Caco-2 (cell line): ENCODE measurements around the gene ENTPD7. TPM values are rescaled to one million over a fixed set of nuclear protein-coding genes. Genes with fewer than 3 reads are reported as not detected.

Source experiments
- BruUV-seq: library from RNA; stranded (reverse); fragments of 400-500 nt; replicated peaks from 2 replicates; lab custom pipeline; 2021; lab: Mats Ljungman, UMichigan
- CTCF ChIA-PET: fragments of 300-600 bp; sonication (Branson Sonifier 250); formaldehyde crosslinking; loops from one replicate; lab custom pipeline; 2022; ENCODE audit warnings: antibody characterized with exemption; lab: Charles Lee
- POLR2A ChIA-PET: fragments of 300-600 bp; sonication (Branson Sonifier 250); formaldehyde crosslinking; loops from one replicate; lab custom pipeline; 2022; ENCODE audit warnings: antibody characterized with exemption; lab: Charles Lee
- DNase-seq, 2 experiments: peaks; one replicate each; pipeline versions ENCODE4 v3.0.0 to v3.0.0-alpha.2; 2020 to 2022
- H3K27me3 ChIP-seq: replicated peaks from 2 replicates; pipeline ENCODE4 v1.6.0; 2011; ENCODE audit warnings: low read length; ENCODE audit not compliant: control insufficient read depth, insufficient read depth
- H3K36me3 ChIP-seq: 2 replicates; pipeline ENCODE4 v1.5.1; 2011; ENCODE audit warnings: low read length; ENCODE audit not compliant: control insufficient read depth, insufficient read depth
- H3K4me1 ChIP-seq: fragments of 250-450 bp; sonication (Bioruptor Pico); 2 replicates; pipeline ENCODE4 v1.5.1; 2020; ENCODE audit warnings: mild to moderate bottlenecking
- H3K4me3 ChIP-seq: 2 replicates; pipeline ENCODE4 v1.5.1; 2011; ENCODE audit warnings: low read depth, mild to moderate bottlenecking, control low read depth, low read length
- H3K9me3 ChIP-seq: fragments of 250-450 bp; sonication (Bioruptor Pico); 2 replicates; pipeline ENCODE4 v1.5.1; 2020; ENCODE audit warnings: mild to moderate bottlenecking, moderate library complexity
- H3K27ac Mint-ChIP-seq: one replicate; pipeline ENCODE4 v1.8.0; 2022; ENCODE audit warnings: mixed read lengths; ENCODE audit not compliant: unreplicated experiment
- H3K27me3 Mint-ChIP-seq: one replicate; pipeline ENCODE4 v1.8.0; 2022; ENCODE audit warnings: mixed read lengths; ENCODE audit not compliant: insufficient read depth, unreplicated experiment
- H3K36me3 Mint-ChIP-seq: one replicate; pipeline ENCODE4 v1.8.0; 2022; ENCODE audit warnings: mild to moderate bottlenecking, mixed read lengths; ENCODE audit not compliant: insufficient read depth, unreplicated experiment
- H3K4me1 Mint-ChIP-seq: one replicate; pipeline ENCODE4 v1.8.0; 2022; ENCODE audit warnings: low read depth, mixed read lengths; ENCODE audit not compliant: unreplicated experiment
- H3K4me3 Mint-ChIP-seq: one replicate; pipeline ENCODE4 v1.8.0; 2022; ENCODE audit warnings: mild to moderate bottlenecking, moderate library complexity, mixed read lengths; ENCODE audit not compliant: unreplicated experiment
- H3K9me3 Mint-ChIP-seq: one replicate; pipeline ENCODE4 v1.8.0; 2022; ENCODE audit warnings: mixed read lengths; ENCODE audit not compliant: unreplicated experiment
- intact Hi-C: fragments of 100-400 bp; cut with micrococcal nuclease; formaldehyde crosslinking; loops from one replicate; pipeline ENCODE4 v1.10.0; 2022; ENCODE audit not compliant: unreplicated experiment
- total RNA-seq: library from RNA; stranded (reverse); gene quantifications from 2 replicates; pipeline ENCODE4 v1.2.3, GENCODE V29; 2022
- TF ChIP-seq, protein P1 (sequence below), 2 experiments: fragments of 200-600 bp in 1 of 2; IDR thresholded peaks; 1 replicate in 1 of 2; 2 replicates in 1 of 2; pipeline versions ENCODE4 v1.5.1 to v1.8.0; 2011 to 2022; ENCODE audit warnings: antibody characterized with exemption in 1 of 2, control low read depth in 1 of 2, inconsistent platforms in 1 of 2, low read depth in 1 of 2, low read length in 1 of 2, mild to moderate bottlenecking in 1 of 2, moderate library complexity in 1 of 2; ENCODE audit not compliant: insufficient read depth in 1 of 2, severe bottlenecking in 1 of 2, unreplicated experiment in 1 of 2

The ENTPD7 gene
- total RNA-seq, 1 experiment from 2014 or later = 36.0 TPM

DNA sequence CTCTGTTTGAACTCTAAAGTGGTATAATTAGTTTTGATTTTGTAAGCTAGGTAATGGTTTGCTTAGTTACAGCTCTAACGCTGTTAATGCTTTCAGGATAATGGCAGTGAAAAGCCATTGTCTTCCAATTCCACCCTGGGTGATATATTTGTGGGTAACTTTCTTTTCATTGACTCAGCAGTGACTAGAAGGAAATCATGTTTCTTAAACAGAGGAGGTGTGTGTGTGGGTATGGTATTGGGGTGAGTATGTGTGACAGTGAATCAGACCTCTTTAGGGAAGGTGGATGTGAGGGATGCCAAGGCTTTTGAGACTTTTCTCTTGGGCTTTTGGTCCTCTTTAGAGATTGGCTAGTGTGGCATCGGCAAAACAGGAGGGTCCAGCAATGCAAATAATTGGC lies 13.6 kb downstream of the ENTPD7 start:
- no peaks in the 10 kb centered on the region for H3K27me3 Mint-ChIP-seq
- ChIA-PET POLR2A (no interaction called here), CTCF (no interaction called here)
- intact Hi-C loops = no loop called here
- no peak overlapping the region for H3K4me3 ChIP-seq
- TF ChIP-seq, protein P1, sequence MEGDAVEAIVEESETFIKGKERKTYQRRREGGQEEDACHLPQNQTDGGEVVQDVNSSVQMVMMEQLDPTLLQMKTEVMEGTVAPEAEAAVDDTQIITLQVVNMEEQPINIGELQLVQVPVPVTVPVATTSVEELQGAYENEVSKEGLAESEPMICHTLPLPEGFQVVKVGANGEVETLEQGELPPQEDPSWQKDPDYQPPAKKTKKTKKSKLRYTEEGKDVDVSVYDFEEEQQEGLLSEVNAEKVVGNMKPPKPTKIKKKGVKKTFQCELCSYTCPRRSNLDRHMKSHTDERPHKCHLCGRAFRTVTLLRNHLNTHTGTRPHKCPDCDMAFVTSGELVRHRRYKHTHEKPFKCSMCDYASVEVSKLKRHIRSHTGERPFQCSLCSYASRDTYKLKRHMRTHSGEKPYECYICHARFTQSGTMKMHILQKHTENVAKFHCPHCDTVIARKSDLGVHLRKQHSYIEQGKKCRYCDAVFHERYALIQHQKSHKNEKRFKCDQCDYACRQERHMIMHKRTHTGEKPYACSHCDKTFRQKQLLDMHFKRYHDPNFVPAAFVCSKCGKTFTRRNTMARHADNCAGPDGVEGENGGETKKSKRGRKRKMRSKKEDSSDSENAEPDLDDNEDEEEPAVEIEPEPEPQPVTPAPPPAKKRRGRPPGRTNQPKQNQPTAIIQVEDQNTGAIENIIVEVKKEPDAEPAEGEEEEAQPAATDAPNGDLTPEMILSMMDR (IDR thresholded peaks at IDR 0.05; ENCODE audit: insufficient read depth in 1 of 2, low read depth in 1 of 2, low read length in 1 of 2, severe bottlenecking in 1 of 2, unreplicated experiment in 1 of 2) = no peak
- no peaks in the 10 kb centered on the region for H3K27me3 ChIP-seq
- no peaks in the 10 kb centered on the region for H3K9me3 ChIP-seq
- H3K36me3 Mint-ChIP-seq = peaks cover 21% of the 10 kb centered on the region
- H3K36me3 ChIP-seq = no peaks in the 10 kb centered on the region; the same call in none of the 2 replicates
- H3K4me3 Mint-ChIP-seq = no peak overlapping the region
- BruUV-seq = no TSS peak
- no peak for DNase-seq
- no peaks in the 10 kb centered on the region for H3K9me3 Mint-ChIP-seq
- H3K4me1 Mint-ChIP-seq = peaks cover 21% of the 10 kb centered on the region
- H3K27ac Mint-ChIP-seq = peak overlapping the region; percentile 60
- H3K4me1 ChIP-seq = peaks cover 20% of the 10 kb centered on the region

DNA sequence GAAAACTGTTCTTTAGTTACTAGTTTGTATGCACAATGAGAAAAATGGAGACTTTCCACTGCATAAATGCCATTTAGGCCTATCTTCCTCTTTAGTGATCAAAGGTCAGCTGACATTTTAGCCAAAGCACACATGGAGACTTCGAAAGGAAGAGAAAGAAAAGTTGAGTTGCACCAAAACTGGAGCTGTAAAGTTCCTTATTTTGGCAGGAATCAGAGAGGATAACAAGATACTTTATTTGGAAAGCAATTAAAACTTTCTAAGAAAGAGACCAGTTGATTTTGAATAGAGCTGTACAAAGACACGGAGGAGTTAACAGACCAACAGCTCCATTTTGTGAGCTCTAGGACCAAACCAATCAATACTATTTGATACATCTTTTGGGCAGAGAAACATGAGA lies 14.2 kb downstream of the ENTPD7 start:
- CTCF ChIA-PET = no interaction called here
- Histone ChIP-seq H3K4me1 (peaks cover 17% of the 10 kb centered on the region), H3K36me3 (no peaks in the 10 kb centered on the region; the same call in none of the 2 replicates), H3K4me3 (no peak overlapping the region), H3K27me3 (no peaks in the 10 kb centered on the region), H3K9me3 (no peaks in the 10 kb centered on the region)
- peak in 1 of 2 experiments; percentile 19 for DNase-seq
- peaks cover 21% of the 10 kb centered on the region for H3K4me1 Mint-ChIP-seq
- peak overlapping the region; percentile 15 for H3K4me3 Mint-ChIP-seq
- no peaks in the 10 kb centered on the region for H3K27me3 Mint-ChIP-seq
- peak overlapping the region; percentile 60 for H3K27ac Mint-ChIP-seq
- BruUV-seq = no TSS peak
- peaks cover 21% of the 10 kb centered on the region for H3K36me3 Mint-ChIP-seq
- intact Hi-C loops = no loop called here
- H3K9me3 Mint-ChIP-seq = no peaks in the 10 kb centered on the region
- TF ChIP-seq, protein P1 (IDR thresholded peaks at IDR 0.05; ENCODE audit: insufficient read depth in 1 of 2, low read depth in 1 of 2, low read length in 1 of 2, severe bottlenecking in 1 of 2, unreplicated experiment in 1 of 2) = no peak
- POLR2A ChIA-PET = no interaction called here

DNA sequence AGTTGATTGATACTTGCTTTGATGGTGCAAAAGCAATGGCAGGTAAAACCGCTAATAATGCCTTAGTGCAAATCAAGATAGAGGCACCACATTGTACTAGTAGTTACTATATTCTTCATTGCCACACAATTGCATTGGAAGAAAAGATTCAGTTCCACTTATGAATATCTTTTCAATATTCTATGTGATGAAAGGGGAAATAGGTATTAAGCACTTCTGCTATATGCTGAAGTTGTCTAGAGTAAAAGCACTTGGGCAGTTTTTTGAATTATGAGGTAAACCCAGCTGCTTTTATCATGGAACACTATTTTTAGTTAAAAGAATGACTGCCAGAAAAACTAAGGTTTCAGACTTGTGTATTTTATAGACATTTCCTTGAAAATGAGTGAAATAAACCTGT lies 15.5 kb downstream of the ENTPD7 start:
- intact Hi-C loops = no loop called here
- no peaks in the 10 kb centered on the region for H3K27me3 Mint-ChIP-seq
- POLR2A ChIA-PET = no interaction called here

More for the DNA sequence above, 15.5 kb downstream of the ENTPD7 start:
- H3K36me3 ChIP-seq = no peaks in the 10 kb centered on the region; the same call in 1 of the 2 replicates
- peaks cover 25% of the 10 kb centered on the region for H3K36me3 Mint-ChIP-seq
- H3K4me1 Mint-ChIP-seq = peaks cover 21% of the 10 kb centered on the region
- no peaks in the 10 kb centered on the region for H3K9me3 ChIP-seq
- CTCF ChIA-PET = no interaction called here
- H3K27ac Mint-ChIP-seq = no peak overlapping the region
- no peak for DNase-seq
- no peak overlapping the region for H3K4me3 Mint-ChIP-seq
- TF ChIP-seq, protein P1 (IDR thresholded peaks at IDR 0.05; ENCODE audit: insufficient read depth in 1 of 2, low read depth in 1 of 2, low read length in 1 of 2, severe bottlenecking in 1 of 2, unreplicated experiment in 1 of 2) = no peak
- H3K27me3 ChIP-seq = no peaks in the 10 kb centered on the region
- H3K4me3 ChIP-seq = no peak overlapping the region
- H3K4me1 ChIP-seq = peaks cover 17% of the 10 kb centered on the region
- no TSS peak for BruUV-seq
- no peaks in the 10 kb centered on the region for H3K9me3 Mint-ChIP-seq
